Activated CD8-positive, alpha-beta memory T cell treated with anti-CD3 and anti-CD28 coated beads for 1 hour (primary cell): ENCODE results near the gene GABRE.
"Not testable (repeated sequence)": the region's sequence is repeated elsewhere in the genome, so short reads cannot be mapped to it uniquely, and the experiment has no call there.

Experiments
- DNase-seq, 2 donors: peaks; one replicate each; pipeline ENCODE4 v3.0.0-alpha.2; 2020; ENCODE audit warnings: low read depth in 1 of 2; ENCODE audit errors: extremely low read depth in 1 of 2

Gene GABRE

GRCh38 chrX:151970027-151970426 is 4.4 kb downstream of the GABRE start:
- DNase-seq: no peak

GRCh38 chrX:151966236-151966635 is 8.2 kb downstream of the GABRE start:
- DNase-seq: no peak

GRCh38 chrX:151962034-151962433 is 12.4 kb downstream of the GABRE start:
- DNase-seq: no peak

- no peak for DNase-seq
These were observed 16.4 kb downstream of the GABRE start for GRCh38 chrX:151958101-151958500.

GRCh38 chrX:151954730-151955129 is 19.7 kb downstream of the GABRE start:
- DNase-seq: no peak

GRCh38 chrX:151938172-151938571 is 36.3 kb downstream of the GABRE start:
- DNase-seq: no peak

GRCh38 chrX:151935358-151935757 is 39.1 kb downstream of the GABRE start:
- DNase-seq: no peak

- no peak for DNase-seq
These were observed 45.4 kb downstream of the GABRE start for GRCh38 chrX:151929126-151929525.

- DNase-seq: no peak
These were observed 50.8 kb downstream of the GABRE start for GRCh38 chrX:151923648-151924047.

- no peak for DNase-seq
These were observed 51.8 kb downstream of the GABRE start for GRCh38 chrX:151922692-151923091.

- DNase-seq: no peak
These were observed 52.6 kb downstream of the GABRE start for GRCh38 chrX:151921866-151922265.

GRCh38 chrX:151921292-151921691 is 53.2 kb downstream of the GABRE start:
- DNase-seq: no peak

GRCh38 chrX:151920530-151920929 is 53.9 kb downstream of the GABRE start:
- DNase-seq: no peak

- no peak for DNase-seq
These were observed 54.4 kb downstream of the GABRE start for GRCh38 chrX:151920101-151920500.

GRCh38 chrX:151919610-151920009 is 54.9 kb downstream of the GABRE start:
- no peak for DNase-seq

- DNase-seq: not testable (repeated sequence)
These were observed 55.7 kb downstream of the GABRE start for GRCh38 chrX:151918736-151919135.

- no peak for DNase-seq
These were observed 61.7 kb downstream of the GABRE start, which contains the start of gene MAGEA4 for GRCh38 chrX:151912780-151913179. Gene MAGEA4, plus strand, starts transcription at chrX:151912889. Its CDS starts 10,776 bp downstream, at chrX:151923665.

GRCh38 chrX:151912221-151912620 is 62.3 kb downstream of the GABRE start:
- DNase-seq: no peak

- no peak for DNase-seq
These were observed 69.5 kb downstream of the GABRE start for GRCh38 chrX:151904989-151905388.
